ENCODE data around the gene SMC1B. TPM values are rescaled to one million over a fixed set of nuclear protein-coding genes. Genes with fewer than 3 reads are reported as not detected.

SMC1B gene
- total RNA-seq, 2 donors from 2014 or later, result not detected

Other genes with a start within 250 kb of the SMC1B start
- gene NUP50, start 249.7 kb downstream of the SMC1B start, total RNA-seq, result 10 to 100 TPM; 29.7 to 30.1 TPM
- 10 to 100 TPM; 48.5 to 74.0 TPM for gene KIAA0930, start 172.7 kb downstream of the SMC1B start, total RNA-seq
- not detected for gene UPK3A, start 128.7 kb downstream of the SMC1B start, total RNA-seq
- gene FAM118A, start 103.7 kb downstream of the SMC1B start, total RNA-seq, result 10 to 100 TPM; 16.0 to 24.6 TPM
- under 1 TPM in 1 of 2 donors, not detected in 1; 0.42 TPM for gene RIBC2, start 94 bp upstream of the SMC1B start, total RNA-seq
- 1,000 to 10,000 TPM in 1 of 2 donors, 100 to 1,000 TPM in 1; 608 to 1,210 TPM for gene FBLN1, start 89.3 kb upstream of the SMC1B start, total RNA-seq

Data from posterior vena cava (tissue), 2 donors.